ENCODE measurements around the gene IRX2.

Gene IRX2

GRCh38 chr5:2751592-2752021, at the start of gene IRX2:
TSS of gene IRX2 (minus strand) at chr5:2751677. CDS start at chr5:2751413, 264 bp downstream.
- no peak for DNase-seq (ENCODE audit: low read depth in 2 of 2)

GRCh38 chr5:2800035-2800434, 48.6 kb upstream of the IRX2 start:
- no peak for DNase-seq (ENCODE audit: low read depth in 2 of 2)

- no peak for DNase-seq (ENCODE audit: low read depth in 2 of 2)
These were observed 46.5 kb upstream of the IRX2 start for GRCh38 chr5:2797981-2798380.

- no peak for DNase-seq (ENCODE audit: low read depth in 2 of 2)
These were observed 45.7 kb upstream of the IRX2 start for GRCh38 chr5:2797160-2797559.

- no peak for DNase-seq (ENCODE audit: low read depth in 2 of 2)
These were observed 31.7 kb upstream of the IRX2 start for GRCh38 chr5:2783223-2783622.

DNA sequence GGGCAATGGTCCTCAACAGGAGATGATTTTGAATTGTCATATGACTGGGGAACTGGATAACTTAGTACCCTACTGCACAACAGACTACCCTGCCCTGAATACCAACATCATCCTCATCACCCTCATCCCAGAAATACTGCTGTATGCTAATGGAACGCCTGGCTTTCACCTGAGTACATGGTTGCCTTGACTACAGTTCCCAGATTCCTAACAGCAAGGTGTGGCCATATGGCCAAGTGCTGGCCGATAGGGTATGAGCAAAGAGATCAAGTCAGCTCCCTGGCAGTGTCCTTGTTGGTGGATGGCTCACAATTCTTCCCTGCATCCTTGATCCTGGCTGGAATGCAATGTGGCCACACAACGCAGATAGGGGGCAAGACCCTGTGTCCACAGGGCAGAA, 31.2 kb upstream of the IRX2 start:
- no peak for DNase-seq (ENCODE audit: low read depth in 2 of 2)

DNA sequence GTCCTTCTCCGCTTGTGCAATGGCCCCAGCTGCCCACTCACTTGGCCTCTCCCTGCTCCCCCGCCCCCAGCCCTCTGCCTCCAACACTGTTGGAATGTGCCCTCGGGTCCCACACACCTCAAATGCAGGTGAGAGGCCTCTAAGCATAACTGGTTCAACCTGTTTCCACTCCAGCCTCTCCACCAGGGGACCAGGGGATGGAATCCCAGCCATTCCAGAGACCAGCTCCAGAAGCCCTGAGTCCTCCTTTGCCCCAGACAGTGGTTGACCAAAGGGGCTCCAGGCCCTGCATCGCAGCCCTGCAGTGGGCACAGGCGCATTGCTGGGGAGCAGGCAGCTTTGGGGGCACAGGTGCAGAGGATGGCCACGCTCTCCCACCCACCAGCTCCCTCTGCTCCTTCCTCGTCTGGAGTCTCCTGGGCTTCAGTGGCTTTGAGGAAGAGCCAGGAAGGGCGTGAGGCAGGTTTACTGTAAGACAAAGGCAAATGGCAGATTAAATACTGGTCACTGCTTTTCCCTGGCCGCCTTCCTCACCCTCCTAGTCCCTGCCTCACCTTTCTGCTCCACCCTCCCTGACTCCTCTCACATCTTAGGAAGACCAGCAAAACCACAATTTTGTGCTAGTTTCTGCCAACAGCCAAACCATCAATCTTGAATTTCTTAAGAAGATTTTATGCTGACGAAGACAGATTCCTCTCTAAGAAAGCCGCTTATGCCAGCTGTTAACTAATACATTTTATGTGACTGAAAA, 29.1 kb upstream of the IRX2 start:
- DNase-seq (ENCODE audit: low read depth in 2 of 2), result no peak

- DNase-seq (ENCODE audit: low read depth in 2 of 2), result no peak
These were observed 28.0 kb upstream of the IRX2 start for GRCh38 chr5:2779459-2779858.

- no peak for DNase-seq (ENCODE audit: low read depth in 2 of 2)
These were observed 25.1 kb upstream of the IRX2 start for GRCh38 chr5:2776337-2777302.

GRCh38 chr5:2773327-2773726, 21.9 kb upstream of the IRX2 start:
- no peak for DNase-seq (ENCODE audit: low read depth in 2 of 2)

GRCh38 chr5:2767089-2767488, 15.6 kb upstream of the IRX2 start:
- no peak for DNase-seq (ENCODE audit: low read depth in 2 of 2)

DNA sequence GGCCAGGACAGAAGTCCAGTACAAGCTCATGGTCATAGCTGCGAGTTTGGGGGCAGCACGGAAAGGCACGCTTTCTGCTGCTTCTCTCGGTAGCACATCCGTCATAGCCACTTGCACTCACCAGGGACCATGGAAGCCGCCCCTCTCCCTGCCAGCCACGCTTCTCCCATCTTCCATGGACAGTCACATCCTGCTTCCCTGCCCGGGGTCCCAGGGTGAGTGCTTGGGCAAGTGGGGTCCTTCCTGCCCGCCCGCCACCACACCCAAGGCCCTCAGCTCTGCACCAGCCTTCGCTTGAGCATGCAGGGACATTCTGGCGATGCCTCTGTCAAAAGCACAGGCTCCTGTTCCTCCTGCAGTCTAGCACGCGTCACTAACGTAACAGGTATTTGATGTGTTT, 13.1 kb upstream of the IRX2 start:
- DNase-seq (ENCODE audit: low read depth in 2 of 2), result no peak

GRCh38 chr5:2763533-2763794, 12.0 kb upstream of the IRX2 start:
- no peak for DNase-seq (ENCODE audit: low read depth in 2 of 2)

DNA sequence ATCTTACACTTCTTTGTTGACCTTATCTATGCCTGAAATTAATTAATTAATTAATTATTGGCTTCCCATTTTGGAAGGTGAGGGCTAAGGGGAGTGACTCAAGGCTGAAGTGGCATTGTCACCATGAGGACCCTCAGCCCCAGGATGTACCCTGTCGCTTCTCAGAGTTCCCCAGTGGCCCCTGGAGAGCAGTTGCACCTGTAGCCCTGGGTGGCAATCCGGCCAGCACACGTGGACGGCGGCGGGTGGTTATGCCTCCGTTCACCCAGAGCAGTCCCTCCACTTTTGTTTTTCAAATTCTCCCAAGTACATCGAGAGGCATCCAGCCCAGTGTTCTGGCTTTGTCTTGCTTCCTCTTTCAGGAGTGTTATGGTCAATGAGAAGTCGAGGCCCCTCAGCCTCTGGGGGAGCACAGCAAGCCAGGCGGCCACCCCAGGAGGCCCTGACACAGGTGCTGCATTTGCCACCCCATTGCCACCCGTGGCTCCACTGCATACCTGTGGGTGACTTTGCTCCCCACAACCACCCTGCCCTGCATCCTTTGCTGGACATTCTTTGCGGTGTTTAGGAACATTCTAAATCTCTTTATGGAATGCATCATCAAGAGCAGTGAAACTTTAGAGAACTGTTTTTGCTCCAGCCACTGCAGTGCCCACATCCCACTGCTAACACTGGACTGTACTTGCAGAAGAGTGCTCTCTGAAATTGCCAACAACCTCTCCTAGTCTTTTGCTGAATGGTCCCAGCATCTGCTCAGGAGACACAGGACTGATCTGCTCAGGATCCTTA, 11.5 kb upstream of the IRX2 start:
- DNase-seq (ENCODE audit: low read depth in 2 of 2), result no peak

DNA sequence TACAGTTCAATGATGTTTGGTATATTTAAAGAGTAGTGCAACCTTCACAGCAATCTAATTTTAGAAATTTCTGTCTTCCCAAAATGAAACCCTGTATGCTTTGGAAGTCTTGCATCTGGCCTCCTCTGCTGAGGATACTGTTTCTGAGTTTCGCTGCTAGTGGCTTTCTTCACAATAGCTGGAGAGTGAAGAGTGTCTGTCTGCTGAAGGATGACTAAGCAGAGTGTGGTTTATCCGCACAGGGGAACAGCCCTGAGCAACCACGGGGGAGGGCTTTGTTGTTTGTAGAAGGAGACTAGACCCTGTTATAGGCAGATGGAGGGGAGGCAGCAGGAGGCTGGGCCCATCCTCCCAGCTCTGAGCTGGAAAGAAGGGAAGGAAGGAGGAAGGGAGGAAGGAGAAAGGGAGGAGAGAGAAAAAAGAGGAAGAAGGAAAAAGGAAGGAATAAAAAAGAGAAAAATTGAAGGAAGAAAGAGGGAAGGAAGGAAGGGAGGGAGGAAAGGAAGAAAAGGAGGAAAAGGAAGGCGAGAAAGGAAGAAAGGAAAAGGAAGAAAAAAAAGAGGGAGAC, 10.5 kb upstream of the IRX2 start:
- no peak for DNase-seq (ENCODE audit: low read depth in 2 of 2)

DNA sequence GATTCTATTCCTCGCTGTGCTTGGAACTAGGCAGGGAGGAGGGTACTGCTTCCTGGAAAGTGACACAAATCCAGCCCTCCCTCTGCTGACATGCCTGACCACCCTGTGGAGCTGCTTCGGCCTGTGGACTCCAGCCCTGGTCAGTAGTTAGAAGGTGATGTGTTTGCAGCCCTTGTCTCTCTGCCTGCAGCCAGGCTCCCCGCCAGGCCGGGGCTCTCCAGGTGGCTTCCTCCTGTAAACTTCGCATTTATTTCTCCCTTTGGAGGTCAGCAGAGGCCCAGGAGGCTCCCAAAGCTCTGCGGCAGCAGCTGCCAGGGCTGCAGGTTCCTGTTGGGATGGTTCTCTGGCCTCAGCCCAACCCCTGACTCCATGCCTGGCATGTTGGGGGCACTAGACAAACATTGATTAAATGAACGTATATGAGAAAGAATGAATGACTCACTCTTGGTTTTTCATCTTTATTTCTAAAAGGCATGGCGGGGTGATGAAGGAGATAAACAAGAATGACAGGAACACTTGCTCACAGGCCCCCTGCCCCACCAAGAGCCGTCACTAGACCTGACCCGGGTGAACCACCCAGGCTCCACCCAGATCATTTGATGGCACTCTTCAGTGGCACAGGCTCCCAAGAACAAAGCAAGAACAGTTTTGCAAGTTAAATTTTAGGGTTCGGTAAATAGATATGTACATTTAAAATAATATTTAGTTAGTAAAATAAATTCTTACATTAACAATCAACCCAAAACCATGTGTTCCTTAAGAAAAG, 8.4 kb upstream of the IRX2 start:
- no peak for DNase-seq (ENCODE audit: low read depth in 2 of 2)

DNA sequence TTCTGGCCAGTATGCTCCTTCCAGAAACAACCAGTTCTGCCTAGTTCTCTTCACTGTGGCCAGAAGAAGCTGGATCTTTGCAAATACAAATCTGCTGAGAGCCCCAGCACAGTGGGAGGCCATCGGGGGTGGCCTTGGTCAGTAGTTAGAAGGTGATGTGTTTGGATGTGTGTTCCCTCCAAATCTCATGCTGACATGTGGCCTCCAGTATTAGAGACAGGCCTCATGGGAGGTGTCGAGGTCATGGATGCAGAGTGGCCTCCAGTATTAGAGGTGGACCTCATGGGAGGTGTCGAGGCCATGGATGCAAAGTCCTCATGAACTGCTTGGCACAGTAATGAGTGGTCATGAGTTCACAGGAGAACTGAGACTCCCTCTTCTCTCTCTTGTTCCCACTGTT, 7.6 kb upstream of the IRX2 start:
- DNase-seq (ENCODE audit: low read depth in 2 of 2), result no peak

GRCh38 chr5:2758632-2759031, 7.2 kb upstream of the IRX2 start:
- DNase-seq (ENCODE audit: low read depth in 2 of 2), result no peak

DNA sequence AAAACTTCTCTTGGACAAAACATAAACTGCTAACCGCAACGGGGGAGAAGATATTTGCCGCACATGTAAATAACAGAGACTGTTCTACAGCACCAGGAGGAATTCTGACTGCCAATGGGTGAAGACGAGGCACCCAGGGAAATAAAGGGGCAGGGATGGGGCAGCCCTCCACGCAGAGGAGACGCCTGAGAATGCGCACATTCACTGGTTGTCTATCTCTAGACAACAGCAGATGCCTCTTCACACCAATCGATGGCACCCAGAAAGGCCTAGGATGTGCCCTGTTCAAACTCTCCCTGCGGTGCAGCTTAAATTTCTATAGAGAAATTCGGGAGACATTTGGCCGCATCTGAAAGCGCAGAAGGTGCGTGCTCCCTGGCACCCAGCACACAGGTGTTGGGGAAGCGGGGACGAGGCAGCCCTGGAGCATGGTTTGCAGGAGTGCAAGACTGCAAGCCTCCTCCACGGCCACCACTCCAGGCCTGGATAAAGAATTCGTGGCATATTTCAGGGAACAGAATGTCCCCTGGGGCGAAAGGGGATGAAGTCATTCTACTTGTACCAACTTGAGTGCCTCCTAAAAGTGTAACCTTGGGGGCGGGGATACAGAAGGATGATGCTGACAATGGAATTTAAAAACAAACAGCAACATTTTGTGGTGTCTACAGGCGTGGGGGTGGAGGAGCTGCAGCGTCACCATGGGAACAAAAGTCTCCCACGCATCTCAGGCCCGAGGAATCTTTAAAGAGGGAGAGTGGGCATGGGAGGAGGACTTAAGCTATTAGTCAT, 6.3 kb upstream of the IRX2 start:
- no peak for DNase-seq (ENCODE audit: low read depth in 2 of 2)
